Measurements from ENCODE around the gene PLCG2. TPM values are rescaled to one million over a fixed set of nuclear protein-coding genes. Genes with fewer than 3 reads are reported as not detected.
"Not testable (repeated sequence)": the region's sequence is repeated elsewhere in the genome, so short reads cannot be mapped to it uniquely, and the experiment has no call there.

Gene PLCG2
- total RNA-seq, 1 experiment from 2014 or later: 0.08 TPM

DNA sequence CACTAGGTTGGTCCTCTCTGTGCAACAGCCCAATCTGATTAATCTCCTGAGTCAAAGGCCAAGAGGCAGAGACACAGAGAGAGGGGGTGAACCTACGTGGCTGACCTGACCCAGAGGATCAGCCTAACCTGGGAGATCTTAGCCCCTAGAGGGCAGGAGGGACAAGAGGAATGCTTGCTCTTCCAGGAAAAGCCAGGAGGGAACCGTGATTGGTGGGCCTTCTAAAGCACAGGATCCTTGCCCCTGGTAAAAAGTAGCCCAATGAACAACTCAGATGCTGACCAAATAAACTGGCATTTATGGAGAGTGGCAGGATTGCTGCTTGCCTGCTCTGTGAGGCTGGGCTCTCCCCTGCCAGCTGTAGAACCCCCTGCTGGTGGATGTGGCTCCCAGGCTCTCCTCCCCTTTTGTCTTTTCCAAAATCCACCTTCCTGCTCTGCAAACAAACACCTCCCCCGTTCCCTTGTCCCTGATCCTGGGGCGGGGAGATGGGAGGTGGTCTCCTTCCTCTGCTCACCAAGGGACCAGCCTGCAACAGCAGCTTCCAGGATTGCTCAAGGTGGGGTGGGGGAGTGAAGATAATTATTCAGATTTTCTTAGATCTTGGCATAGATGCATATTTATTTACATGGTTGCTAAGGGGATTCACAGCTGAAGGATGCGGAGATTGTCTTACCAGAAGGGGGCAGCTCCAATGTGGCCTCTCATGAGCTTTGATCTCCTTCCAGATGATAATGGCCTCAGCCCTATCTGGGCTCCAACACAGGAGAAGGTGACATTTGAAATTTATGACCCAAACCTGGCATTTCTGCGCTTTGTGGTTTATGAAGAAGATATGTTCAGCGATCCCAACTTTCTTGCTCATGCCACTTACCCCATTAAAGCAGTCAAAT lies 160.3 kb downstream of the PLCG2 start:
- no peaks in the 10 kb centered on the region for H3K27me3 ChIP-seq (replicated peaks)
- no peak overlapping the region for H3K4me3 ChIP-seq
- no peak for DNase-seq (ENCODE audit: low read depth in 1 of 2, low spot score in 2 of 2)
- H3K4me1 ChIP-seq (replicated peaks): peaks cover 17% of the 10 kb centered on the region
- H3K27ac ChIP-seq: no peak overlapping the region
- no peaks in the 10 kb centered on the region for H3K9me3 ChIP-seq (replicated peaks)
- no peaks in the 10 kb centered on the region for H3K36me3 ChIP-seq

DNA sequence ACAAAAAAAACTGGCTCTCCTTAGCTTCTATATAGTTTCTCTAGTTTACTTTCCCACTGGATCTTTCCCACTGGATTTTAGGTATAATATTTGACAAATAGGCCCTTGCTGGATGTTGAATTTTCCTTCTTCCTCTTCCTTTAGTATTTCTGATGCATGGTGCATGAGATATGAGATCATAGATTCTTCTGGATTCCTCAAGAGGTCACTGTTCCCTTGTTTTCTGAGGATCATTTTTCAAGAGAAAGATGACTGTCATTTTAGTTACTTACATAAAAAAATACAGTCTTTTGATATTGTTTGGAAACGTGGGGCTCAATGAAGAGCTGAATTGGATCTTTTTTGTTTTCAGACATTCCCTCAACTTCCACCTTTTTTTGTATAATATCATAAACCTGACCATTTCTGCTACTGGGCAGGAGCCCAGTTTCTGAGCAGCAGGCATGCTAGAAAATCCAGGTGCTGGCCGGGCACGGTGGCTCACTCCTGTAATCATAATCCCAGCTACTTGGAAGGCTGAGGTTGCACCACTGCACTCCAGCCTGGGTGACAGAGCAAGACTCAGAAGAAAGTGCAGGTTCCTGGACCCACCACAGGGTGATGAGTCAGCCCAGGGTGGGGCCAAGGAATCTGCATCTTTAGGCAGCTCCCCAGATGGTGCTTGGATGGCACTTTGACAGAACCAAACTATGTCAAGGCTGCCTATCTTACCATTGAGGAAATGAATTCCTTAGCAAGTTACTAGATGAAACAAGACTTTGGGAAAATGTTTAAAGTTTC lies 161.9 kb downstream of the PLCG2 start:
- Histone ChIP-seq H3K4me3 (no peak overlapping the region), H3K27me3 (replicated peaks) (no peaks in the 10 kb centered on the region), H3K27ac (no peak overlapping the region), H3K4me1 (replicated peaks) (peaks cover 28% of the 10 kb centered on the region), H3K36me3 (no peaks in the 10 kb centered on the region), H3K9me3 (replicated peaks) (no peaks in the 10 kb centered on the region)
- DNase-seq (ENCODE audit: low read depth in 1 of 2, low spot score in 2 of 2): peak; percentile 53 to 70

DNA sequence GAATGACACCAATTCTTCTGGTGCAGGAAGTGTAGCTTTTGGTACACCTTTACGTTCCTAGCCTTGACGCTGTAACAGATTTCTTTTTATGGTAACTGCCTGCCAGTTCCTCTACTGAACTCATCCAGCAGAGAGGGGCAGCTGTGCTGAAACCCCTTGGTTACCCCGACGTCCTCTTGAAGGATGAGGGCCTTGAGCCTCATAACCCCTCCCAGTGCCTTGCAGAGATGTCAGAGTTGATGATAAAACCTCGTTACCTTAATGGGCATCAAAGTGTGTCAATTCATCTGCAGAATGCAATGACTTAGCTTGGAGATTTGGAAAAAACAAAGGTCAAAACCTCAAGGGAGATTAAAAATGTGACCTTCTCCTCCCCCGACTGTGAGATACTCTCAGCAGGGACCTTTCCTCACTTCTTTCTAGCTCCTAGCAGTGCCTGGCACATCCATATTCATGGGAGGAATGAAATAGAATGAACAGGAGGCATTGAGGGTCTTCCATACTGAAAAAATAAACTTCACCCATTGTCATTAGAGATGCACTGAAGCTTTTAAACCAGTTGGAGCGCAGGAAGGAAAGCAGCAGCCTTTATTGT lies 163.0 kb downstream of the PLCG2 start:
- Histone ChIP-seq H3K36me3 (no peaks in the 10 kb centered on the region), H3K4me1 (replicated peaks) (peaks cover 36% of the 10 kb centered on the region), H3K27ac (no peak overlapping the region), H3K27me3 (replicated peaks) (no peaks in the 10 kb centered on the region), H3K4me3 (no peak overlapping the region), H3K9me3 (replicated peaks) (no peaks in the 10 kb centered on the region)
- no peak for DNase-seq (ENCODE audit: low read depth in 1 of 2, low spot score in 2 of 2)

DNA sequence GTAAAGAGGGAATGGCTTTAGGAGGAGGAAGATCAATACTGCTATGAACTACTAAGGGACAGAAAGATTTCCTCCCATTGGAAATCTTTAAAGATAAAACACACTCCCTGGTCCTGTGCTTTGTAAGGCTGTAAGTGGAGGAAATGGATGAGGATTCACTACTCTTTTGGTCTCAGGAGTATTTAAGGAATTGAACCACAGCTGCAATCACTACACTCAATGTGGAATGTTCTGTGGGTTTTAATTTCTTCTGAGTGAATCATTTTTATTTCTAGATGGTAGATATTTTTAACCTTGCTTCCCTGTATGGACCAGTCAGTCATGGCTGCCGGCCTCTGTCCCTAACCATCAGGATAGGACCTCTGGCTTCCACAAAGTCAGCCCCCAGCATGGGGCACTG lies 166.6 kb downstream of the PLCG2 start:
- H3K4me1 ChIP-seq (replicated peaks): peaks cover 31% of the 10 kb centered on the region
- peak overlapping the region; percentile 5; the same call in 1 of the 2 replicates for H3K4me3 ChIP-seq
- peak overlapping the region; percentile 85 for H3K27ac ChIP-seq
- DNase-seq (ENCODE audit: low read depth in 1 of 2, low spot score in 2 of 2): peak in 1 of 2 experiments; percentile 52
- no peaks in the 10 kb centered on the region for H3K9me3 ChIP-seq (replicated peaks)
- no peaks in the 10 kb centered on the region for H3K36me3 ChIP-seq
- no peaks in the 10 kb centered on the region for H3K27me3 ChIP-seq (replicated peaks)

DNA sequence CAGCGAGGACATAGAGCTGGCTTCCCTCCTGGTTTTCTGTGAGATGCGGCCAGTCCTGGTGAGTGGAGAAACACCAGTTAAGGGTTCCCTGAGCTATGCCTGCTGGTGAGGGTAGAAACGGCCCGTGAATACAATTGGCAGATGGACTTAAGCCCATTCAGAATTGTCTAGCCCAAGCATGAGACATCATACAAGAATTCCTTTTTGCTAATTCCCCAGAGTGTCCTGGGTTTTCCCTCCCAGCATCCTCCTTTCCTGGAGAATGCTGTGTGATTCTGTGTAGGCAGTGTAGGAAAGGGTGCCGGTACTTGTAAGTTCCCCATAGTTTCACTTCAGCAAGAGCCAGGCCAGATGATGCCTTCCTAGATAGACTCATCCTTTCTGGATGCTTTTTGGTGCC lies 167.1 kb downstream of the PLCG2 start:
- Histone ChIP-seq H3K9me3 (replicated peaks) (no peaks in the 10 kb centered on the region), H3K27me3 (replicated peaks) (no peaks in the 10 kb centered on the region), H3K27ac (peak overlapping the region; percentile 85), H3K36me3 (no peaks in the 10 kb centered on the region), H3K4me3 (peak overlapping the region; percentile 5; the same call in 1 of the 2 replicates), H3K4me1 (replicated peaks) (peaks cover 25% of the 10 kb centered on the region)
- peak; percentile 69 to 71 for DNase-seq (ENCODE audit: low read depth in 1 of 2, low spot score in 2 of 2)

DNA sequence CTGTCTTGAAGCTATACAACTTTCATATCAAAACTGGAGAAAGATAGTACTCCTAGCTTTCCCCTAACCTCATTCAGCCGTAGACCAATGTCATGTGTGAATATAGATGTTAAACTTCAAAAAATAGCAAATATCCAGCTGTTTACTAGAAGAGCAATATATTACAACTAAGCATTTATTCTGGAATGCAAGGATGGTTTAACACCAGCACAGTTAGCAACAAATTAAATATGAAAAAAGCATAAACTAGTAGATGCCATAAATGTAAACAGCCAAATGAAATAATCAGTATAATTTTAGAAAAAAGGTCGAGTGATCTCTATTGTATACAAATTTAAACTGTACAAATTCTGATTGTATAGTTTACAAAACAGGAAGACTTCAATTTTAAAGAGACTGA lies 172.5 kb downstream of the PLCG2 start:
- H3K4me1 ChIP-seq (replicated peaks): peaks cover 2% of the 10 kb centered on the region
- H3K27ac ChIP-seq: no peak overlapping the region
- no peak for DNase-seq (ENCODE audit: low read depth in 1 of 2, low spot score in 2 of 2)
- H3K9me3 ChIP-seq (replicated peaks): 0 out of 2 replicates have a peak, but pooled peaks cover 4% of the 10 kb centered on the region
- no peaks in the 10 kb centered on the region for H3K27me3 ChIP-seq (replicated peaks)
- H3K36me3 ChIP-seq: no peaks in the 10 kb centered on the region
- no peak overlapping the region for H3K4me3 ChIP-seq

DNA sequence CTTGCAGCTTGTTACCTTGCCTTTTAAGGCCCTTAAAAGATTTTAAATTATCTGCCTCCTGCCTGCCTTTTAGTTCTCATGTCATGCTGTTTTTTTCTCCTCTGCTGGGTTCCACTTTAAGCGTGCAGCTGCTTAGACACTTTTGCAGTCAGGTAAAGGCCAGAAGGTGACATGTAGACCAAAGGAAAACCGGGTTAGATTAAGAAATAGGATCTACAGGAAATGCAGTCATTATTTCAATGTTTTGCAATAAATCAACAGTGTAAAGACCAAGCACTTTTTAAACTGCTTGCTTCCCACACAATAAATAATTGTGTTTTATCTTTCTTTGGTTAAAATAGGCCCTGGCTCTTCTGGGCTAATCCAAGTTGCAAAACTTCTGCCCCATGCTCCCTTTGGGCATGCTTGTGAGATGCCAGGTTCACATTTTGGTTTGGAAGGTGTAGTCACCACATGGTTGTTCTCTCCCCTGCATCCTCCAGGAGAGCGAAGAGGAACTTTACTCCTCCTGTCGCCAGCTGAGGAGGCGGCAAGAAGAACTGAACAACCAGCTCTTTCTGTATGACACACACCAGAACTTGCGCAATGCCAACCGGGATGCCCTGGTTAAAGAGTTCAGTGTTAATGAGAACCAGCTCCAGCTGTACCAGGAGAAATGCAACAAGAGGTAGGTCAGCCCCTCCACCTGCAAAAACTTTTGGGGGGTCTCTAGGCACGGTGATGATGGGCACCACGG lies 177.3 kb downstream of the PLCG2 start:
- Histone ChIP-seq H3K27ac (no peak overlapping the region), H3K4me1 (replicated peaks) (no peaks in the 10 kb centered on the region), H3K27me3 (replicated peaks) (no peaks in the 10 kb centered on the region), H3K9me3 (replicated peaks) (0 out of 2 replicates have a peak, but pooled peaks cover 4% of the 10 kb centered on the region), H3K4me3 (no peak overlapping the region), H3K36me3 (no peaks in the 10 kb centered on the region)
- DNase-seq (ENCODE audit: low read depth in 1 of 2, low spot score in 2 of 2): no peak

DNA sequence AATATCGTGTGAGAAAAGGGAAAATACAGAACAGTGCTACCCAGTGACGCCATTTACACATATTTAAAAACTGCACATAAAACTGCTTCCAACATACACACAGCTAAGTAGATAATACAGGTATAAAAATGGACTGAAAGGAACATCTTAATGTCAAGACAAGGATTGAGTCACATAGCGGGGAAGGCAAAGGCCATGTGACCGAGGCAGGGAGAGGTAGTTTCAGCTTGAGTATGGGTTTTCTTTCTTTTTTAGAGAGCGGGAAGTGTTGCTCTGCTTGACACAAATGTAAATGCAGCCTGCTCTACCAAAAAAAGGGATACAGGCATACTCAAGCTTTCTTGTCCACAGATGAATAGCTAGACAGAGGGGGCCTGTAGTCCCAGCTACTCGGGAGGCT lies 185.7 kb downstream of the PLCG2 start:
- Histone ChIP-seq H3K4me1 (replicated peaks) (no peaks in the 10 kb centered on the region), H3K9me3 (replicated peaks) (no peaks in the 10 kb centered on the region), H3K27ac (no peak overlapping the region), H3K36me3 (no peaks in the 10 kb centered on the region), H3K27me3 (replicated peaks) (no peaks in the 10 kb centered on the region), H3K4me3 (no peak overlapping the region)
- no peak for DNase-seq (ENCODE audit: low read depth in 1 of 2, low spot score in 2 of 2)

DNA sequence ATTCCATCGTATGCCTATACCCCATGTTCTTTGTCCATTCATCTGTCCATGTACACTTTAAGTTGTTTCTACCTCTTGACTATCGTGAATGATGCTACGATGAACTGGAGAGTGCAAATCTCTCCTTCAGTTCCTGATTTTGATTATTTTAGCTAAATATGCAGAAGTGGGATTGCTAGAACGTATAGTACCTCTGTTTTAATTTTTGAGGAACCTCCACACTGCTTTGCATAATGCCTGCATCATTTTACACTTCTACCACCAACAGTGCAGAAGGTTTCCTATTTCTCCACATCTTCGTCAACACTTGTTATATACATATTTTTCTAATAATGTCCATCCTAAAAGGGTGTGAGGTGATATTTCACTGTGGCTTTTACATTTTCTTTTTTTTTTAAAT lies 188.3 kb downstream of the PLCG2 start:
- no peaks in the 10 kb centered on the region for H3K27me3 ChIP-seq (replicated peaks)
- no peak overlapping the region for H3K27ac ChIP-seq
- no peak overlapping the region for H3K4me3 ChIP-seq
- H3K4me1 ChIP-seq (replicated peaks): no peaks in the 10 kb centered on the region
- no peaks in the 10 kb centered on the region for H3K36me3 ChIP-seq
- no peaks in the 10 kb centered on the region for H3K9me3 ChIP-seq (replicated peaks)
- DNase-seq (ENCODE audit: low read depth in 1 of 2, low spot score in 2 of 2): no peak

DNA sequence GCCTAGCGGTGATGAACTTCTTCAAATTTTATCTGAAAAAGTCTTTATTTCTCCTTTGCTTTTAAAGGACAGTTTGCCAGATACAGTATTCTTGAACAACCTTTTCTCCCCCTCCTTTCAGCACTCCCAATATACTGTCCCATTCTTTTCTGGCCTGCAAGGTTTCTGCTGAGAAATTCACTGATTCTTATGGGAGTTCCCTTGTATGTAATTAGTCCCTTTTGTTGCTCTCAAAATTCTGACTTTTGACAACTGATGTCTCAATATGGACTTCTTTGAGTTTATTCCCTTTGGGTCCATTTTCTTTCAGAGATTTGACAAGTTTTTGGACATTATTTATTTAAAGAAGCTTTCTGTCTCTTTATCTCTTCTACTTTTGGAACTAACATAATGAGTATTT lies 192.8 kb downstream of the PLCG2 start:
- Histone ChIP-seq H3K36me3 (no peaks in the 10 kb centered on the region), H3K27ac (no peak overlapping the region), H3K4me1 (replicated peaks) (no peaks in the 10 kb centered on the region; the same call in 1 of the 2 replicates), H3K4me3 (no peak overlapping the region), H3K27me3 (replicated peaks) (no peaks in the 10 kb centered on the region), H3K9me3 (replicated peaks) (no peaks in the 10 kb centered on the region)
- DNase-seq (ENCODE audit: low read depth in 1 of 2, low spot score in 2 of 2): no peak

DNA sequence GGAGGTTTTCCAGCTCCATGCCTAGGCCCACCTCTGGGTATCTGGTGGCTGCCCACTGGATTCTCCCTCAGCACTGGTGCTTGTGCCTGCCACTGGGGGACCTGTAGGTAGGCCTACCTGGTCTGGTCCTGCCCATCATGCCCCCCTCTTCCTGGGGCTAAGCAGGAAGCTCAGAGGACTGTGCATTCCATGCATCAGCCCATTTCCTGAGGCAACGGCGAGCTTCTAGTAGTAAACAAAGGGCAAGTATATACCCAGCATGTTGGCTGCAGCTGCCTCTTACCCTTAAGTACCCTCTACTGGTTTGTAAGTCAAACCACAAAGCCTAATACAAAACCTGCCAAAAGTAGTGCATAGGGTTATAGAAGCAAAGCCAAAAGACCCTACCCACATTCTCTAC lies 194.6 kb downstream of the PLCG2 start:
- Histone ChIP-seq H3K9me3 (replicated peaks) (no peaks in the 10 kb centered on the region), H3K27me3 (replicated peaks) (no peaks in the 10 kb centered on the region), H3K4me3 (no peak overlapping the region), H3K27ac (no peak overlapping the region), H3K36me3 (no peaks in the 10 kb centered on the region), H3K4me1 (replicated peaks) (no peaks in the 10 kb centered on the region; the same call in 1 of the 2 replicates)
- DNase-seq (ENCODE audit: low read depth in 1 of 2, low spot score in 2 of 2): no peak

DNA sequence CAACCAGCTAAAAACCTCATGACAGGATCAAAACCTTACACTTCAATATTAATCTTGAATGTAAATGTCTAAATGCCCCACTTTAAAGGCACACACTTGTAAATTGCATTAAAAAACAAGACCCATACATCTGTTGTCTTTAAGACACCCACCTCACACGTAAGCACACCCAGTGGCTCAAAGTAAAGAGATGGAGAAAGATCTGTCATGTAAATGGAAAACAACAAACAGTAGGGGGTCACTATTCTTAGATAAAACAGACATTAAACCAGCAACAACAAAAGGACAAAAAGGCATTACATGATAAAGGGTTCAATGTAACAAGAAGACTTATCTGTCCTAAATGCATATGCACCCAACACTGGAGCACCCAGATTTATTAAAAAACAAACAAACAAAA lies 196.5 kb downstream of the PLCG2 start:
- Histone ChIP-seq H3K9me3 (replicated peaks) (no peaks in the 10 kb centered on the region), H3K4me3 (no peak overlapping the region), H3K36me3 (no peaks in the 10 kb centered on the region), H3K4me1 (replicated peaks) (no peaks in the 10 kb centered on the region; the same call in 1 of the 2 replicates), H3K27ac (no peak overlapping the region), H3K27me3 (replicated peaks) (no peaks in the 10 kb centered on the region)
- DNase-seq (ENCODE audit: low read depth in 1 of 2, low spot score in 2 of 2): no peak

DNA sequence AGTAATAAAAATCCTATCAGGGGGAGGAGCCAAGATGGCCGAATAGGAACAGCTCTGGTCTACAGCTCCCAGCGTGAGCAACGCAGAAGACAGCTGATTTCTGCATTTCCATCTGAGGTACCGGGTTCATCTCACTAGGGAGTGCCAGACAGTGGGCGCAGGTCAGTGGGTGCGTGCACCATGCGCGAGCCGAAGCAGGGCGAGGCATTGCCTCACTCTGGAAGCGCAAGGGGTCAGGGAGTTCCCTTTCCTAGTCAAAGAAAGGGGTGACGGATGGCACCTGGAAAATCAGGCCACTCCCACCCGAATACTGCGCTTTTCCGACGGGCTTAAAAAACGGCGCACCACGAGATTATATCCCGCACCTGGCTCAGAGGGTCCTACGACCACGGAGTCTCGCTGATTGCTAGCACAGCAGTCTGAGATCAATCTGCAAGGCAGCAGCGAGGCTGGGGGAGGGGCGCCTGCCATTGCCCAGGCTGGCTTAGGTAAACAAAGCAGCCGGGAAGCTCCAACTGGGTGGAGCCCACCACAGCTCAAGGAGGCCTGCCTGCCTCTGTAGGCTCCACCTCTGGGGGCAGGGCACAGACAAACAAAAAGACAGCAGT lies 198.3 kb downstream of the PLCG2 start:
- not testable (repeated sequence) for H3K9me3 ChIP-seq (replicated peaks); H3K27ac ChIP-seq; H3K36me3 ChIP-seq; H3K27me3 ChIP-seq (replicated peaks); DNase-seq (ENCODE audit: low read depth in 1 of 2, low spot score in 2 of 2); H3K4me3 ChIP-seq; H3K4me1 ChIP-seq (replicated peaks)
